Hindlimb muscle (tissue), 1 donor: ENCODE results near the gene UCK2. TPM values are rescaled to one million over a fixed set of nuclear protein-coding genes. Genes with fewer than 3 reads are reported as not detected.

Experiments
- DNase-seq: peaks from one replicate; pipeline ENCODE4 v3.0.0-alpha.2; 2013
- polyA plus RNA-seq: library from polyadenylated mRNA; unstranded; fragments of 120-200 nt; gene quantifications from one replicate; pipeline ENCODE4 v1.2.1, GENCODE V29; 2013; ENCODE audit not compliant: insufficient read length

The UCK2 gene
- polyA plus RNA-seq, 1 donor = 16.5 TPM

DNA sequence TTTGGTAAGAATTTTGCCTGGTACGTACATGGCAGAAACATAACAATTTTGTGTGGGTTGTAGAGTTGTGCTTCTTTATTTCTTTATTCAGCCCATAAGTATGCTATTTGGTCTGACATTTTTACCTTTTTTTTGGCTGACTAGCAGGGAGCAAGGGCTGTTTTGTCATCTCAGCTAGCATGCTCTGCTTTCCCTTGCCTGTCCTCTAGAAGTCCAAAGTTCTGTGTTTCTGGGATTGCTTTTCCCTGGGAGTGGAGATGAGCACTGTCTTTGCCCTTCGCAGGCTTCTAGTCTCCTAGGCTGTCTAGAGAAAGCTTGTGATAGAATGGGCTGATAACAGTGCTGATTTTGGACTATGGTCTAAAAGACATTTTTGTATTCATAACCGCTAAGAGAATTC, 7.5 kb downstream of the UCK2 start:
- no peak for DNase-seq

DNA sequence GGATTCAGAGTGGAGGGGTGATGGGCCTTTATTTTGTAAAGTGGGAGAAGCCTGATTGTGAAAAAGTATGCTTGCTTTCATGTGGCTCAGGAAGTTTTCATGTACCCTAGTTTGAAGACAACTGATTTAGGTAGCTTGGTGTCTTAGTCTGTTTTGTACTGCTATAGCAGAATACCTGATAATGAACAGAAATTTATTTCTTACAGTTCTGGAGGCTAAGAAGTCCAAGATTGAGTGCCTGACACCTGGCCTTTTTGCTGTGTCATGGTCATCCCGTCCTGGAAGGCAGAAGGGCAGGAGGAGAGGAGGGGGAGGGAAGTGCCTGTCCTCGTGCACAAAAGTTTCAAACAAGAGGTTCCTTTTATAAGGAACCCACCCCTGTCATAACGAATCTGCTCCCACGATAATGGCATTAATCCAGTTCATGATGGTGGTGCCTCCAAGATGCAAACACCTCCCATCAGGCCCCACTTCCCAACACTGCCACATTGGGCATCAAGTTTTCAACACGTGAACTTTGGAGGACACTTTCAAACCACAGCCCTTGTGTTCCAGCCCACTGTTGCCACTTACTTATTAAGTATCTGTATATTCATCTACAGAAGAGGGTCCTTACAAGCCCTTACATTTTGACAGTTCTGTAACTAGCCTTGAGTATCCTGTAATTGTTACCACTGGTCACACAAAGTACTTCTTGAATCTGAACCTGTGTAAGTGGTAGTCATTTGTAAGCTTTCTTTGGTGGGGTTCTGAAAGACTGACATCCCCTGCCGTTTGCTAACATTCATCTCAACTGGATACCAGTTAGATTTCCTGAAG, 9.5 kb downstream of the UCK2 start:
- no peak for DNase-seq

DNA sequence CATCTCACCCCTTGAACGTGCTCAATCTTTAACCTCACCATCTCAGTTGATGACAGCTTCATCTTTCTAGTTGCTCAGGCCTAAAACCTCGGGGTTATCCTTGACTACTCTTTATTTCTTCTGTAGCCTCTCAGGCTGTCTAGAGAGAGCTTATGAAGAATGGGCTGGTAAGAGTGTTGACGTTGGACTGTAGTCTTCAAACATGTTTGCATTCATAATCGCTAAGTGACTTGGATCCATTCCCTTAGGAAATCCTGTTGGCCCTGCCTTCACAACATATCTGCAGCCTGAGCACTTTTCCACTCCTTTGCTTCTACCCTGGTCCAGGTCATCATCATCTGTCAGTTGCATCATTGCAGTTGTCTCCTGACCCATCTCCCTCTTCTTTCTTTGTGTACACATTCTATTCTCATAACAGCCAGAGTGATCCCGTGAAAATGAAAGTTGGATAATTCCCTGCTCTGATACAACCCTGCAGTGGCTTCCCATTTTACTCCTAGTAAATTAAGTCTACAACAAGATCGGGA, 10.5 kb downstream of the UCK2 start:
- no peak for DNase-seq

DNA sequence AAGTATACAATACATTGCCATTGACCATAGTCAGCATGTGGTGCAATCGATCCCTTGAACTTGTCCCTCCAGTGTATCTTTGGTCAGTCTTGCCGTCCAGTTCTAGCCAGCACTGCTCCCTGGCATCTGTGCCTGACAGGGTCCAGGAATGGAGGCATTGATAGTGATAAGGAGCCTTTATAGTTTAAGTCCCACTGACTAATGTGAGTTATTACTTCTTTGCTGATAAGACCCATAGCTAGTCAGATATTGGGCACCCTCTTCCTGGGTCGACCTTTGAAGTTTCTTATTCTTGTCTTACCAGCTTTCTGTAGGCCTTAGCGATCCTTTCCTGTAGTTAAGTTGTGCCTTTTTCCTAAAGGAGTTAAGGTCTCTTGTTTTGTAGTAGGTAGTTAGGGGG, 13.0 kb downstream of the UCK2 start:
- no peak for DNase-seq

DNA sequence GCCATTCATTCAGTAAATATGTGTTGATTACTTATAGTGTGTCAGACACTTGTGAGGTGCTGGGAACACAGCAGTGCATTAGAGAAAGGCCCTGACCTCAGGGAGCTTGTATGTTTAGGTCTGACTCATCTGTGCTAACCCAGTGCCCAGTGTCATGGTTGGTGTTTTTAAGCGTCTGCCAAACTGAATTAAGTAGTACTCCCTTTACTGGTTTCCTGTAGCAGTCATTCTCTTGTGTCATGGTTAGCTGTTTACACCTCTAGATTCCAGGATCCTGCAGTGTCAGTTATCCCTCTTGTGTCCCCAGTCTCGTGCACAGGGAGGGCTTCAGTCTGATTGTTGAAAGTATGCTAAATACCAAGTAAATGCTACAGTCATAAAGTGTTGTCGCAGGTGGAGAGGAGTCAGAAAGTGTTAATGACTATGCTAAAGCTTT, 14.2 kb downstream of the UCK2 start:
- DNase-seq = no peak

DNA sequence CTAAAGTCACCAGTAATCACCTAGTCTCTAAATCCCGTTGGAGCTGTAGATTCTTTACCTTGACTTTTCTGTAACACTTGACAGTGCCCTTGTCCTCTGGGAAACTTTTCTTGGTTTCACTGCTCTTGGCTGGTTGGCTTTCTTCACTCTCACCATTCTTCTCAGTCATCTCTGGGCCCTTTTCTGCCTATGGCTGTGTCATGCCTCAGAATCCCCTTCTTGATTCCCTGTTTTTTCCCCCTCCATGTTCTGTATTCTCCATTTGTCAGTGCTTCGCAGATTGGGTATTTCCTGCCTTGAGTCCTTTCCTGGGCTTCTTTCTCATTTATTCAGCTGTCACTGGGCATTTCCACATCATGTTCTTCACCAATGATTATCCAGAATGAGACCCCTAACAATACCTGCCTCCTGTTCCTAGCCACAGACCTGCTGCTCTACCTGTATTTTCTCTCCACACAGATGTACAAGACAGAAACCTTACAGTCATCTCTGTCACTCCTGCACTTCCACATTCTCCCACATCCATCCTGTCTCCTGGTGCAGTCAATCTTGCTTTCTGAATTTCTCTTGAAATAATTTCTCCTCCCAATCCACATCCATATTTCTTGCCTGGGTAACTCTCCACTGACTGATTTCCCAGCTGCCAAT, 14.7 kb downstream of the UCK2 start:
- DNase-seq = no peak

DNA sequence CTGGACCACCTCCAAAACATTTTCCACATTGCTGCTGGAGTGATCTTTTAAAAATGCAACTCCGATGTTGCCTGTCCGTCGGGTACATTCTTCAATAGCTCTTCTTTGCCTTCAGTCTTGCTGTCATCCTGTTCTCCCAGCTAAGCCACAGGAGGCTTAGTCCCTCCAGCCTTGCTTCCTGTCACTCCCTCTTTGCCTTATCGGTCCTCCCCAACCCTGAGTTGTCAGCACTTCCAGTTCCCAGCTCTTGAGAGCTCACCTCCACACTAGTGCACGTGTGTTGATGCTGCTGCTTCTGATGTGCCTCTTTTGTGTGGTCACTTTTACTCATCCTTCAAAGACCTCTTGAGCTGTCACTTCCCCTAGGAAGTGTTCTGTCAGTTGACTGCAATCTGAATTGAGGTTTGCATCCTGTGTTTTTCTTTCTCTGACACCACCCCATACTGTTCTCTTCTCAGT, 15.3 kb downstream of the UCK2 start:
- DNase-seq = peak; percentile 50

DNA sequence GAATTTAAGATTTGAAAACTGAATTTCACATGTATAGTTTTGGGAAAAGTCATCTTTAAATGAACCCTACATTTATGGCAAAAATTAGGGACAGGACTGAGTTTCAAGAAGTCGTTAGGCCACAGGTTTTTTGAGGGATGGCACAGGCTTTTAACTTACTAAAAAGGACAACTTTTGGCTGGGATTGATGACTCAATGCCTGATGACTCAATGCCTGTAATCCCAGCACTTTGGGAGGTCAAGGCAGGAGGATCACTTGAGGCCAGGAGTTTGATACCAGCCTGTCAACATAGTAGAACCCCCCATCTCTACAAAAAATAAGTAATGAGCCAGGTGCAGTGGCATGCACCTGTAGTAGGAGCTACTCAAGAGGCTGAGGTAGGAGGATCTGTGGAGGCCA, 15.9 kb downstream of the UCK2 start:
- DNase-seq = no peak

DNA sequence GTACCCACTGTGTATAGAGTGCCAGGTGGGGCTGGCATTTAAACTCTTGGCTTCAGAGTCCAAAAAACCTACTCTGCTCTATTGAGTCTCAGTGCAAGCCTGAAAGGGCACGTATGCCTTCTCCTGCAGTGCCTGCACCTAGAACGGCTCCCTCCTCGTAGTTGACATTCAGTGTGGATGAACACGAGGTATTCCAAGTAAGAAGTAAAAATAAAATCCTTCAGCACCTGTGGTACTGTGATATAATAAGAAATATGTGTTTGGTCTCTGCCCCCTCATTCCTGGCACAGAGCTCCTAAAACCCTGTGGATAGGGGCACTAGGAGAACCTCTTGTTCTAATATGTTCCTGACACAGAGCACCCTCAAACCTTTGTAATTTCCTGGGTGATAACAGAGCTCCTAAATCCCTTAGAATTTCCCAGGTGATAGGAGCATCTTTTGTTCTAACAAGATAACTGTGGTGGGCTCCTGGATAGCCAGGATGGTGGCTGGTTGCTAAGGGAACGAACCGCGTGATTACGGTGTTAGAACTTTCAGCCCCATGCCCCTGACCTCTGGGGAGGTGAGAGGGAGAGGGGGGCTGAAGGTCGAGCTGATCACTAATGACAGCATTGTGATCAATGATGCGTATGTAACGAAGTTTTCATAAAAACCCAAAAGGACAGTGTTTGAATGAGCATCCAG, 16.8 kb downstream of the UCK2 start:
- no peak for DNase-seq

DNA sequence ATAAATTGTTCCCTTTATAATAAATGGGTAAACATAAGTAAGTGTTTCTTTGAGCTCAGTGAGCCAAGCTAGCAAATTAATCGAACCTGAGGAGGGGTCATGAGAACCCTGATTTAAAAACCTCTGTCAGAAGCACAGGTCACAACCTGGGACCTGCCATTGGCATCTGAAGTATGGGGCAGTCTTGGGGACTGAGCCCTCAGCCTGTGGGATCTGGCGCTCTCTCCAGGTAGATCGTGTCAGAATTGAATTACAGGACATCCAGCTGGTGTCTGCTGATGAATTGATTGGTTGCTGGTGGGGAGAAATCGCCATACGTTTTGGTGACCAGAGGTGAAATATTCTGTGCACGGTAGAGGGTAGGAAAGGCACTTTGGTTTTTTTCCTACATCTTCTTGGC, 17.5 kb downstream of the UCK2 start:
- DNase-seq = no peak

DNA sequence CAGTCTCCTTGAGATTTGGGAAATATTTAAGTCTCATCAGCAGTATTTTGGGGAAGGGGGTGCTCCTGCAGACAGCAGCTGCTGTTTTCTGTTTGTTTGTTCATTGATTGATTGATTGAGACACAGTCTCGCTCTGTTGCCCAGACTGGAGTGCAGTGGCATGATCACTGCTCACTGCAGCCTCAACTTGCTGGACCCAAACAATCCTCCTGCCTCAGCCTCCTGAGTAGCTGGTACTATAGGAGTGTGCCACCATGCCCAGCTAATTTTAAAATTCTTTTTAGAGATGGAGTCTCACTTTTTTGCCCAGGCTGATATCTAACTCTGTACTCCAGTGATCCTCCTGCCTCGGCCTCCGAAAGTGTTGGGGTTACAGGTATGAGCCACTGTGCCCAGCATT, 18.2 kb downstream of the UCK2 start:
- no peak for DNase-seq

DNA sequence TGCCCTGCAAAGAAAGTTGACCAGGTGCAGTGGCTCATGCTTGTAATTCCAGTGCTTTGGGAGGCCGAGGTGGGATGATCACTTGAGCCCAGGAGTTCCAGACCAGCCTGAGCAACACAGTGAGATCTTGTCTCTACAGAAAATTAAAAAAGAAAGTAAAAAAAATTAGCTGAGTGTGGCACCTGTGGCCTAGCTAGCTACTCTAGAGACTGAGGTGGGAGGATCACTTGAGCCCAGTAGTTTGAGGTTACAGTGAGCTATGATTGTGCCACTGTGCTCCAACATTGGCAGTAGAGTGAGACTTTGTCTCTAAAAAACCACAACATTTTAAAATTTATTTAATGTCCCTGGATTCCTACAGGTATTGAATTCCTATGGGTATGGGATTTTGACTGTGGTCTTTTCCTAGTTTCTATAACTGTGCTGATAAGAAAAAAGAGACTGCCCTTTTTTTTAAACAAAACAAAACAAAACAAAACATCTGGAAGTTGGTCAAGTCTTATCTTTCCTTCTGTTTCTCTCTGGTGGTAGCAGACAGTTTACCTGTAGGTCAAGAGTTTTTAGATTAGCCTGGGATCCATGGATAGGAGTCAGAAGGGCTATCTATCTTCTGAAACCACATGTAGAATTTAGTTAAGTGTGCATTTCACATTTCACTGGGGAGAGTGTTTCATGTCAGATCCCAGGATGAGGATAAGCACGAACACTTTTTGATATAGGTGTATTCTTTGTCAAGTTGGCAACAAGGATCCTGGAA, 18.8 kb downstream of the UCK2 start:
- no peak for DNase-seq

DNA sequence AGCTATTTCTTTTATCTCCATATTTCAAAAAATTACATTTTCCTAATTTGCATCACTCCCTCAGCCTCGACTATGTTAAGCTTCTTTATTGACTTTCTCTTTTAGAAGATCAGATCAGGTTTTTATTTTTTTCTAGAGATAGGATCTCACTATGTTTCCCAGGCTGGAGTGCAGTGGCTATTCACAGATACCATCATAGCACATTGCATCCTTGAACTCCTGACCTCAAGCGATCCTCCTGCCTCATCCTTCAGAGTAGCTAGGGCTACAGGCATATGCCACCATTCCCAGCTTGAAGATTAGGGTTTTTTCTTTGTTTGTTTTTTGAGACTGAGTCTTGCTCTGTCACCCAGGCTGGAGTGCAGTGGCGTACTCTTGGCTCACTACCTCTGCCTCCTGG, 20.1 kb downstream of the UCK2 start:
- no peak for DNase-seq

DNA sequence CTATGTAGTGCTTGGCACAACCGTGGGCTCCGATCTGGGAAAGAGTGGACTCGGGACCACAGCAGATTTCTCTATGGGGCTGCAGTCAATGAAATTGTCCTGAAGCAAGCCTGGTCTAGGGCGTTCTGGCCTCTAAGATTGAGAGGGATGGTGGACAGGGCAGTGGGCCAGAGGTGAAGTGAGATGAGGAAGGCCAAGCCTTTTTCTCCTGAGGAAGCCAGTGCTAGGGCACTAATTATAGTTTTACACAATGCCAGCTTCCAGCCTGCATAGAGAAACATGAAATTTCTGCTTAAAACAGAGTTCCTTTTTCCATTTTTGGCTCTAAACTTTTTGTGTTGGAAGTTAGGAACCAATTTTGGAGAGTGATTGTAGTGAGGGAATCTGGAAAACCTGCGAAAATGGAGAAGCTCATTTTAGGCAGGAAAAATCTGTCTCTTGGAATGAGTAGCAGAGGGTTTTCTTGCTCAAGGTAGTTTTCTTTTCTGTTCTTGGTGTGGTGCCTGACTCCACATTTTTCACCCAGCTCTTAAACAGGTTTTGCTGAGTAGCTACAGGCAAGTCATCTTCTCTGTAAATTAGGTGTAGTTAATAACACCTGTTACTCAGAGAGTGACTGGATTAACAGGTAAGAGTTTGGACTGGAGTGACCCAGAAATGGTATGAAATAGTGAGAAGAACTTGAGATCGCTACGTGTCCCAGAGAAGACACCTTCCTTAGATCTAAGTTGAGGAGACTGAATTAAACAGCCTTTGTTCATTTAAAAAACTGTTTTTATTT, 22.1 kb downstream of the UCK2 start:
- DNase-seq = no peak

DNA sequence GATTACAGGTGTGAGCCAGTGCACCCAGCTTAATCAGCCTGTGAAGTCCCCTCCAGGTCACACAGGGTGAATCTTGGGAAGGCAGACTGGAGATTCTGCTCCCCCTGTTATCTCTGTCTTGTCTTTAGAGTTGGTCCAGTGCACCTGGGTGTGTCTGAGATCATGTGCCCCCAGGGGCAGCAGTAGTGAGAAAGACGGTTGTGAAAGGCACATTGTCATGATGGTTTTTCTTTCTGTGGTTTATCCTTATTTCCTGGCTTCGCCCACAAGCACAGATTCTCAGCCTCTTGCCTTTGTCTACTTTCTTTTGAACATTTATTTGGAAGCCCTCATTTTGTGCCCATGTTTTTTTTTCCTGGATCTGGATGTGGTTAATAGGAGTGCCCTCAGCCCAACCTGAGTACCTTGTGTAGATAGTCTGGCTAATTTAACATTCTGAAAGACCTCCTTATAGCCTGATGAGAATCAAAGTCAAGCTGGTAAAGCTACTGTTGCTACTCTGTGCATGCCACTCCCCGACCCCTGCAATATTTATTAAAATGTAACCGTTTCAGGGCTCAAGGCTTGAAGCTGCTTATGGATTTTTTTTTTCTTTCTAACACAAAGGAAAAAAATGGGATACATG, 23.7 kb downstream of the UCK2 start:
- DNase-seq = no peak

DNA sequence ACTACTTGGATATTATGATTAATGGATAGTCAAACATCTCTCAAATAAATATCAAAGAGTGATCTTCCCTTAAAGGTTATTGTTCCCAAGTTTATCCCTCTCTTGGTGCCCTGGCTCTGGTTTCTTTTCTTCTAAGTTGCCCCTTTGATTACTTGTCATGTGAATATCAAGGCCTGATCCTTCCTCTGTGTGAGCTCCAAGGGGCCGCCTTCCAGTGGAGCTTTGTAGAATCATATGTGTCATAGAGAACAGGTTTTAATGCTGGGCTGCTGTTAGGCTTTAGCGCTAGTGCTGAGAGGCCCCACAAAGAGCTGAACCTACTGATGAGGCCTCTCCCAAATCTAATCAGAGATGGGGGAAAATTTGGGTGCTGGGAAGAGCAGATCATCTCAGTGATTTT, 25.5 kb downstream of the UCK2 start:
- no peak for DNase-seq

DNA sequence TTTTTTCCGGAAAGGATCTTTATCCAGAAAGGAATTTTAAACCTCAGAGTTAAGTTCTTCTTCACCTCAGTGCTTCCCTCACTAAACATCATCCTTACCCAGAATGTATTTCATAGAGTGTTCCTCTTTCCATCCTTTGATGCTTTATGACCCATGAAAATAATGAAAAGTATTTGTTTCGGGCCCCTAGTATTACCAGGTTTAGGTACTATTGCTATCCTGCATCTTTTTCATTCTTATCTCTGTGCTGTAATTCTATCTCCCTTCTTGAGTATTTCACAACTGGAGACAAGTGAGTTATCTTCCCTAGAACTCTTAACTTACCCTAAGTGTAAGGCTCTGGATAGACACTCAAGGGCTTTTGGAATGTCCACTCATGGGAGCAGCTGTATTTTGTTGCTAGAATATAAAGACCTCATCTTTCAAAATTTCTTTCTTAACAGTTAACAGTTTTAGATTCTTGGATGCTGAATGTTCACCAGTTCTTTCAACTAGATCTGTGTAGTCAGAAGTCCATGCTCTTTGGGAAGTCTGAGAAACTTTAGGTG, 26.2 kb downstream of the UCK2 start:
- DNase-seq = no peak

DNA sequence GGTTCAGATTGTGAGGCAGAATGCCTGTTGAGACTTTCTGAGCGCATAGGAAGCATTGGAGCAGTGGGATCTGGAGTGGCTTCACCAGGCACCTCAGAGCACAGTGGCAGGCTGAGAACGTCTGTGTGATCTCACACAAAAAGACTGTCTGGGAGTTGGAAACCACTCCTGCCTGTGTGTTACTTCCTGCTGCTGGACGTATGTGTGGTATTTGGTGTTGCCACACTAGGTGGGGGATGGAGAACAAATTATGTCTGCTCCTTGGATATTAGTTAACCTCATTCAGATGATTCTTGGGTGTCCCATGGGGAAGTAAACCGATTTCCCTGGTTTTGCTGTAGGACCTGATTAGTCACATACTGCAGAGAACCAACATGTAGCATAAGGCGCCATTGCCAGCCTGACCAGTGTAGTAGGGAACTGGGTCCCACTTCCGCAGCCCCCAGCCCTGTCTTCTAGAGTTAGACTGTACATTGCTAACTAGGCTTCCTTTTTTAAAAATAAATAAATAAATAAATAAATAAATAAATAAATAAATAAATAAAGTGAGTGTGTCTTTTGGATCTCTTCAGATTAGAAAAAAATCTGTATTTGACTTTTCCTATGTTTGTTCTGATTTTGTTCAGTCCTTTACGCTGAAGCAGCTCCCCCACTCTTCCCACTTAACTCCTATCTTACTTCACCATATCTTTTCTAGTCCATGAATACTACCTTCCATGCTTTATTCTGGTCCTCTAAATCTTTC, 26.9 kb downstream of the UCK2 start:
- no peak for DNase-seq

DNA sequence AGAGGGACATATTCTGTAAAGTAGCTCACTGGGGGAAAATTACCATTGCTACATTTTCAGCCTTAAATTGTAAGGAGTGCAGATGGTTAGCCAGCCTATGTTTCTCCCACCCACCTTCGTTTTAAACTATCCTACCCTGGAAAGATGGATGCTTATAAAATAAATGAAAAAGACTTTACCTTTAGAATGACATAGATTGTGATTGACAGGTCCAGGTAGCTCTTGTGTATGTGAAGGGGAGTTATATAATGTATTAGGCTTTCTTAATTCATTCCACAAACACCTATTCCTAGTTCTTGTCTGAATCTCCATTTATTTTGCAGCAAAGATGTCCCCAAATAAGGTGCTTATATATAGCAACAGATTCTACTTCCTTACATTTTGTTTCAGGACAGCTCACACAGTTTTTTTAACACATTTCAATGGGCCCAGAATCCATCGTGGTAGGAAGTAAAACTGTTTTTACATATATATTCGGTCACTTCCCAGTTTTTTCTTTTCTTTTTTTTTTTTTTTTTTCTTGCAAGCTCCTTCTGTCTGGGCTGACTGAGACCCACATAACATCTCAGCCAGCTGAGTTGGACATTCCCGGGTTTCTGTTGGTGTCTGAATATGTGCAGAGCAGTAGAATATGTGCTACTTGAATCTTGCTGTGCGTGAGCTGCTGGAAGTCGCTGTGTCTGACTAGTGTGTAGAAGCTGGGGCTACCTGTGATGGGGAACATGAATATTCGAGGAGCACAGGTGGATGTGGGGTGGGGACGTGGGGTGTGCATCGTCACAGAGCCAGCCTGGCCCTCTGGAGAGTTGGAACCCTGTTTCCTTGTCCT, 27.8 kb downstream of the UCK2 start:
- no peak for DNase-seq
